A673 (cell line): ENCODE data around the gene PPM1K. TPM values are rescaled to one million over a fixed set of nuclear protein-coding genes. Genes with fewer than 3 reads are reported as not detected.

ENCODE experiments used
- BruUV-seq: library from RNA; stranded (reverse); fragments of 400-500 nt; replicated peaks from 2 replicates; lab custom pipeline; 2021; lab: Mats Ljungman, UMichigan
- CTCF ChIA-PET: fragments of 300-600 bp; sonication (Branson Sonifier 250); formaldehyde crosslinking; loops from one replicate; lab custom pipeline; 2022; ENCODE audit warnings: antibody characterized with exemption; lab: Charles Lee
- POLR2A ChIA-PET: fragments of 300-600 bp; sonication (Branson Sonifier 250); formaldehyde crosslinking; loops from one replicate; lab custom pipeline; 2022; ENCODE audit warnings: antibody characterized with exemption; ENCODE audit not compliant: low non-redundant PET; lab: Charles Lee
- DNase-seq: peaks from one replicate; pipeline ENCODE4 v3.0.0-alpha.2; 2015; ENCODE audit warnings: low spot score
- H3K27ac ChIP-seq: fragments of 200-600 bp; sonication (generic); 2 replicates; pipeline ENCODE4 v1.5.1; 2016; ENCODE audit warnings: mixed run types, low read depth, mild to moderate bottlenecking, mixed read lengths, antibody characterized with exemption, low read length; ENCODE audit not compliant: poor library complexity, severe bottlenecking
- H3K27me3 ChIP-seq: fragments of 200-600 bp; sonication (generic); replicated peaks from 2 replicates; pipeline ENCODE4 v1.6.1; 2017; ENCODE audit warnings: mixed run types, low read depth, mild to moderate bottlenecking, mixed read lengths, antibody characterized with exemption, low read length; ENCODE audit not compliant: insufficient read depth, poor library complexity
- H3K36me3 ChIP-seq: fragments of 200-600 bp; sonication (generic); 2 replicates; pipeline ENCODE4 v1.6.1; 2016; ENCODE audit warnings: mixed run types, mild to moderate bottlenecking, mixed read lengths, antibody characterized with exemption, low read length; ENCODE audit not compliant: insufficient read depth, poor library complexity, severe bottlenecking
- H3K4me1 ChIP-seq: fragments of 200-600 bp; sonication (generic); 2 replicates; pipeline ENCODE4 v1.6.1; 2017; ENCODE audit warnings: mixed run types, mild to moderate bottlenecking, mixed read lengths, antibody characterized with exemption, low read length; ENCODE audit not compliant: insufficient read depth, poor library complexity, severe bottlenecking
- H3K4me3 ChIP-seq: fragments of 200-600 bp; sonication (generic); 2 replicates; pipeline ENCODE4 v1.5.1; 2016; ENCODE audit warnings: low read depth, mixed run types, mild to moderate bottlenecking, mixed read lengths, low read length; ENCODE audit not compliant: poor library complexity, severe bottlenecking
- H3K9me3 ChIP-seq: fragments of 200-600 bp; sonication (generic); 2 replicates; pipeline ENCODE4 v1.6.1; 2016; ENCODE audit warnings: mixed run types, low read depth, mild to moderate bottlenecking, mixed read lengths, antibody characterized with exemption, low read length; ENCODE audit not compliant: poor library complexity, severe bottlenecking
- CTCF ChIP-seq: fragments of 300-800, 200-600 bp; sonication (generic); conservative IDR thresholded peaks from 2 replicates; pipeline ENCODE4 v1.5.1; 2017; ENCODE audit warnings: low read depth, mild to moderate bottlenecking, antibody characterized with exemption, low read length, moderate library complexity, mixed read lengths
- EZH2 ChIP-seq: fragments of 200-600 bp; sonication (generic); IDR thresholded peaks from 2 replicates; pipeline ENCODE4 v1.6.1; 2017; ENCODE audit warnings: borderline replicate concordance, low read depth, mild to moderate bottlenecking, mixed read lengths, antibody characterized with exemption, low read length; ENCODE audit not compliant: poor library complexity, severe bottlenecking
- intact Hi-C: fragments of 100-400 bp; cut with micrococcal nuclease; formaldehyde crosslinking; loops from one replicate; pipeline ENCODE4 v1.10.0; 2022; ENCODE audit not compliant: unreplicated experiment
- total RNA-seq: library from RNA; stranded (reverse); gene quantifications from 2 replicates; pipeline ENCODE4 v1.2.3, GENCODE V29; 2021

PPM1K gene
- total RNA-seq, 1 experiment from 2014 or later: 2.7 TPM

- intact Hi-C loops: no loop called here
- Histone ChIP-seq H3K27me3 (no peaks in the 10 kb centered on the region), H3K27ac (no peak overlapping the region), H3K36me3 (no peaks in the 10 kb centered on the region), H3K4me3 (peak overlapping the region; percentile 54), H3K4me1 (no peaks in the 10 kb centered on the region), H3K9me3 (no peaks in the 10 kb centered on the region)
- POLR2A ChIA-PET: interaction anchor here (0.6 kb wide), 1 partner anchor 755 kb away, joined by 5 read pairs; no protein-coding TSS in a partner anchor
- BruUV-seq: no TSS peak
- CTCF ChIA-PET: no interaction called here
- no peak for DNase-seq
- no peak for TF ChIP-seq CTCF
- no peak for TF ChIP-seq EZH2
Measured at GRCh38 chr4:88285235-88285653, 883 bp upstream of the PPM1K start.

- DNase-seq: peak; percentile 6
Measured at GRCh38 chr4:88283661-88284438, 511 bp downstream of the PPM1K start.

GRCh38 chr4:88280228-88280795 is 4.0 kb downstream of the PPM1K start:
- no TSS peak for BruUV-seq
- Histone ChIP-seq H3K27ac (no peak overlapping the region), H3K4me3 (no peak overlapping the region), H3K36me3 (no peaks in the 10 kb centered on the region), H3K4me1 (no peaks in the 10 kb centered on the region), H3K27me3 (no peaks in the 10 kb centered on the region), H3K9me3 (no peaks in the 10 kb centered on the region)
- TF ChIP-seq CTCF (no peak), EZH2 (no peak)
- ChIA-PET POLR2A (no interaction called here), CTCF (no interaction called here)
- intact Hi-C loops: no loop called here
- no peak for DNase-seq

More at GRCh38 chr4:88283661-88284438, 511 bp downstream of the PPM1K start:
- Histone ChIP-seq H3K4me1 (no peaks in the 10 kb centered on the region), H3K4me3 (peak overlapping the region; percentile 54), H3K27me3 (no peaks in the 10 kb centered on the region), H3K27ac (peak overlapping the region; percentile 73), H3K36me3 (no peaks in the 10 kb centered on the region), H3K9me3 (no peaks in the 10 kb centered on the region)
- POLR2A ChIA-PET: no interaction called here
- intact Hi-C loops: no loop called here
- CTCF ChIA-PET: no interaction called here
- BruUV-seq: no TSS peak
- TF ChIP-seq EZH2: no peak
- TF ChIP-seq CTCF: no peak
